ENCODE results near the gene CDH4.

Gene CDH4

DNA sequence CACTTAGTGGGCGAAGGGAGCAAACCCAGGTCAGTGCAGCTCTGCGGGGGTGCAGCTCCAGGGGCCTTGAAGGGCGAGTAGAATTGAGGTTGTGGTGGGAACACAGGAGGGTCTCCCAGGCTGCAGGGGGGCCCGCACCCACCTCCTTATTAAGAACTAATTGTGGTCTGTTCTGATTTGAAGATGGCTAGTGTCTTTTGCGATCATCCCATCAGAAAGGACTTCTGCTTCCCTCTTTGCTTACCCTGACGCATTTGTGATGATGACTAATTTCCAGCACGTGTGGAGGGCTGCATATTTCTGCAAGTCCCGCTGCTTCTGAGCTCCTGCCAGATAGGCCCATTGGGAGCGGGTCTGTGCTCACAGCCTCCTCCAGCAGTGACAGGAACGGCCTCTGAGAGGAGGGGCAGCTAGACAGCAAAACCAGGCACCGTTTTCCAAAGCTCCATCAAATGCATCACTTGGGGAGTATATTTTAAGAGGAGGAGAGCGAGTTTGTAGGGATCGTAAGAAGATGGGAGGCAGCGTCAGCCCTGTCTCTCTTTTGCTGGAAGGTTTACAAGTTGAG is 268.9 kb downstream of the CDH4 start:
- DNase-seq = peak; percentile 88

DNA sequence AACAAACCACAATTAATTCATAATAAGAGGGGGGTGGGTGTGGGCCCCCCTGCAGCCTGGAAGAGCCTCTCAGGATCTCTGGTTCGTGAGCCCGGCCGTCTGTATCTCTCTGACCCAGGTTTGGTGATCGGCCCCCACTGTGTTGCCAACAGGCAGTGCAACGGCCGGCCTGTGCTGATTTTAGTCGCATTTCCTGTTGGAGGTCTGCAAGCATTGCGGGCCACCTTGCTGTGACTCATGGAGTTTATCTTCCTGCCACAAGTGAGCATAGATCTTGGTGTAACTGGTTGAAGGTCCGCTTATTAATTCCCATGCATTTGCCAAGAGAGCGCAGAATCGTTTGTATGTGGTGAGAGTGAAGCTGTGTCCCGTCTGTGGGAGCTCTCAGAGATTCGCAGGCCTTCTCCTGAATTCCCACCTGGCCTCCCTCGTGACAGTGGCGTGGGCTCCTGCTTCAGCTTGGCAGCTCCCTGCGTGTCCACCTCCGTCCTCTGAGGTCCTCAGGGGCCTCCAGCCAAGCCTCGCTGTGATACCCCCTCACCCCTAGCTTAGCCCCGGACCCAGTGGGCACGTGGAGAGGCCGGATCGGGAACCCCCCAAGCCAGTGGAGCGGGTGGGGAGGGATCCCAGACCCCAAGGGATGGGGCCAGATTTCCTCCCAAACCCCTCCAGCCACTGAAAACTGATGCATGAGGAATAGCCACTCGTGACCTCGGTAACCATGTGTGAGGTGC is 269.8 kb downstream of the CDH4 start:
- DNase-seq = peak; percentile 30

DNA sequence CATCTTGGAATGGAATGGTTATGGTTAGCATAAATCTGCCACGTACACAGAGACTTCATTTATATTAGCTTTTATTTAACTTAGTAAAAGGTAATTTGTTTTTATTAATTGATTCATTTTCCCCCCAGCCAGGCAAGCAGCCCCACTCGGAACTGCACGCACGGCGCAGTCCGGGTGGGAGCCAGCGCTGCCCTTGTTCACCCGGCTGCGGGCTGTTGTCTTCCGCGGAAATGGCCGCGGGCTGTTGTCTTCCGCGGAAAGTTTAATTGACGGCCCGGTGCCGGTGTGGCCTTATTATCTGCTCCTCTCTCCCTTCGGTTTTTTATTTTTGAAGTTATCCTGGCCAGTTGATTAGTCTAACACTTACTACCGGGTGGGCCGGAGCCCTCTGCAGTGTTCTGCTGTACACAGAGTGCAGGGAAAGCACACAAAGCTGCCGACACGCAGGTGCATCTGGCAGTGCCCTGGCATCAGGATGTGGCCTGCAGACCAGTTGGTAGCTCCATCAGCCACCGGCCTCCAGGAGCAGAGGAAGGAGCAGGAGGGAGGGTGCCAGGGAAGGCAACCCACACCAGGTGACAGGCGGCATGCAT is 270.5 kb downstream of the CDH4 start:
- no peak for DNase-seq

DNA sequence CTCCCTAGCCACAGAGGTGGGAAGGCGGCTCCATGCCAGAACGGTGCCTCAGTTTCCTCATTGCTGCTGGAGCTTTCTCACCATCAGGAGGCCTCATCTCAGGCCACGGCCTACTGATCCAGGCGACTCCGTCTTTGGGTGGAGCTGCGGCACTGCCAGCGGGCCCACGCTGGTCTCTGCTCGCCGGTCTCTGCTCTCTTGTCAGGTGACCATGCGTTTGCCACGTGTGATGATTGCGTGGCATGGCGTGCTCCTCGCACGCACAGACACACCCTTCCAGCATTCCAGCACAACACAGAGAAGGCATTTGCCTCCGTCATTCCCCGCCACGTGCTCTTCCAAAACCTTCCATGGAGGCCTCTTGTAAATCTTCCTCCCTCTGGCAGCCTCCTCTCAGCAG is 271.1 kb downstream of the CDH4 start:
- DNase-seq = no peak

DNA sequence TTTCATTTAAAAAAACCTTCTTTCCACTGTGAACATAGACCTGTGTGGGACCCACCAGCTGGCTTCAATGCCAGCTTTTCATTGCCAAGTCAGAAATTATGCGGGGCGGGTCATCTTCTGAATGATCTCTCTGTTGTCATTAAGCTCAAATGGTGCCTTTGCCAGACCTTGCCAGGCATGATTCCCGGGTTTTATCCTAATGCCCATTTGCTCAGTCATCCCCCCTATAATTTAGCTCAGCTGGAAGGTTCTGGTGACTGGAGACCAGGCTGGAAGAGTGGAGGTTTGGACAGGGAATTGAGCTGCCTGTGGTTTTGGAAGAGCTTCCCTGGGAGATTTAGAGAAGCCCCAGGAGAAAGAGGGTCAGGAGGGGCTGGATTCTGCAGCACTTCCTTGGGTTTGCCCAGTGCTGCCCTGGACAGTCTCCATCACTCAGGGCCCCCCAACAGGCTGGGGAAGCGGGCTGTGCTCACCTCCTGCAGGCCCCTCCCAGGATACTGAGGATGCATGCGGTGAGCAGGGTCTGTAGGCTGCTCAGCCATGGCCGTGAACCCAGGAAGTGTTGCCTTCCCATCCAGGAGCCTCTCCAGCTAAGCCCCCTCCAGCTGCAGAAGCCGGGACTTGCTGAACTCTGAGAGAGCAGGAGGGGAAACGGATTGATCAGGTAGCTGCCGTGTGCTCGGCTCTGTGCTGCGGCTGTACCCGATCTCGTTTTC is 273.0 kb downstream of the CDH4 start:
- DNase-seq = no peak

DNA sequence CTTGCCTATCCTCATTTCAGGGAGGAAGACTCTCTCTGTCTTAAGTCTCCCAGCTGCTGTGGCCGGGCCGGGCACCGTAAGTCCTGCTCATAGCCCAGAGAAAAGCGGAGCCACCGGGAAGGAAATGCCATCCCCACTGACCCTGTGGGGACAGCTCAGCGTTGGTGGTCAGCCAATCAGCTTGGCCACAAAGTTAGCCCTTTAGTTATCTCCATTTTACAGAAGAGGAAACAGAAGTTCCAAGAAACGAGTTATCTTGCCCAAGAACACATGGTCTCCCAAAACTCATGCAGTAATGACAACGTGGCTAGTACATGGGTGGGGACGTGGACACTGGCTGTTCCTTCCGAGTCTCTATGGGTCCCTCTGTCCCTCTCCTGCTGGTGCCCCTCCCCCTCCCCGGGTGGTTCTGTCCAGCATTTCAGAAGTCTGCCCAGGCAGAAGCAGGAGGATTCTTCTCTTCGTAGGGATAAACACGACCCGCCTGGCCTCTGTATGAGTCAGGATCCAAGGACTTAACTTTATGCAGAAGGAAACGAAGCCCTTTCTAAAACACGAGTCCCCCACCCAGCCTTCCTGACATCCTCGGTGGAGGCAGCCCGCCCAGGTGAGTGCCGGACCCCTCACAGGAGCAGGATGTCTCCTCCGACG is 273.8 kb downstream of the CDH4 start:
- peak; percentile 23 for DNase-seq

DNA sequence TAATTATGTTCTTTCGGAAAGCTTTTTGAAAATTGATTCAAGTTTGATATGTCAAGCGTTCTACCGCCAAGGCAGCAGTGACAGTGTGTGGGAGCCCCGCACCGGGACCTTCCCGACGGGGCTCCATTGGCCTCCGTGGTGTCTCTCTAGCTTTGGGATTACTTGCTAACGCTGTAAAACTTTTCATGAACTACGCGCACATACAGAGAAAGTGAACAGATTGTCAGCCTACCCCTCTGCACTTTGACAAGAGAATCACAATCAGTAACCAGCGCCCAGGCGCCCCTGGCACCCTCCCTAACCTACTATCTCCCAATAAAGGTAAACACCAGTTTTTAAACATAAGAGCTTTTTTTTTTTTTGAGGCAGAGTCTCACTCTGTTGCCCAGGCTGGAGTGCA is 274.8 kb downstream of the CDH4 start:
- no peak for DNase-seq

DNA sequence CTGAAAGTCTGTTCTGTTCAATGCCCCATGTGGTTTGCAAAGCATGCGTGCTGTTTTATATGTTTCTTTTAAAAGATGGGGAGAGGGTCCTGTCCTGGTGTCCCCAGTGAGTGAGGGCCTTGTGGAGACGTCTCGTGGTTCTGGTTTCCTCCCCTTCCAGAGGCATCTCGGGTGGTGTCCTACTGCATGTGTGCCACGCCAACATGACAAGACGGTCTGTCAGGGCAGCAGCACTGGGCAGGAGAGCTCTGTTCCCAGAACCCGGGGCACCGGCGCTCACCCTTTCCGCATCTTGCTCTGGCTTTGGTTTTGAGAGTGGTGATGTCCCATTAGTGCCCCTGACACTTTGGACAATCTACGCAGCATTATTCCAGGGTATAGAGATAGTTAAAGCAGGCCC is 275.6 kb downstream of the CDH4 start:
- DNase-seq = no peak

DNA sequence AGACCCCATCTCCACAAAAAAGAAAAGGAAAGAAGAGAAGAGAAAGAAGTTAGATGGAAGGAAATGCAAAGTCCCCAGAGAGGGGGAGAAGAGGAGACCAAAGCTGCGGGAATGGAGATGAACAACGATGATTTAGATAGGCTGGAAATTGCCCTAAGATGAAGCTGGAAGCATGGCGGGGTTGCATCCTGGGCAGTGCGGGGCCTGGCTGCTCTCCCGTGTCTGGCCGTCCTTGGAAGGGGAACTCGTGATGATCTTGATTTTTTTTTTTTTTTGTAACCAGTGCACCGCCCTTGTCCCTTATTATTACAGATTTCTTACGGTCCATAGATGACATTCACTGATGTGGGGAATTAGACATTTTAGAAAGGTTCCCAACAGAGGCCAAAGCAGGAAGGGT is 276.5 kb downstream of the CDH4 start:
- no peak for DNase-seq

DNA sequence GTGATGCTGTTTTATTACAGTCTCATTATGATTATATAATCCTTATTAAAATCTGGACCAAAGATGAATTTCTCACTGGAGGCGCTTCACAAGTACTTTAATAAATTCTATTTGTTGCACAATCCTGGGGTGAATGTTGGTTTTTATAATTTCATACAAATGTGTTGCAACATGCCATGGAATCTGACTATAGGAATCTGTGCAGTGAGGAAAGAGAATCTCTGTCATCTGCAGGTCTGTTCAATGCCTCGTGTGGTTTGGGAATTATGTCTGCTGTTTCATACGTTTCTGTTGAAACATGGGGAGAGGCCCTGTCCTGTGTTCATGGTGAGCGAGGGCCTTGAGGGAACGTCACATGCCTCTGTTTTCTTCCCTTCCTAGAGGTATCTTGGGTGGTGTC is 277.3 kb downstream of the CDH4 start:
- no peak for DNase-seq

DNA sequence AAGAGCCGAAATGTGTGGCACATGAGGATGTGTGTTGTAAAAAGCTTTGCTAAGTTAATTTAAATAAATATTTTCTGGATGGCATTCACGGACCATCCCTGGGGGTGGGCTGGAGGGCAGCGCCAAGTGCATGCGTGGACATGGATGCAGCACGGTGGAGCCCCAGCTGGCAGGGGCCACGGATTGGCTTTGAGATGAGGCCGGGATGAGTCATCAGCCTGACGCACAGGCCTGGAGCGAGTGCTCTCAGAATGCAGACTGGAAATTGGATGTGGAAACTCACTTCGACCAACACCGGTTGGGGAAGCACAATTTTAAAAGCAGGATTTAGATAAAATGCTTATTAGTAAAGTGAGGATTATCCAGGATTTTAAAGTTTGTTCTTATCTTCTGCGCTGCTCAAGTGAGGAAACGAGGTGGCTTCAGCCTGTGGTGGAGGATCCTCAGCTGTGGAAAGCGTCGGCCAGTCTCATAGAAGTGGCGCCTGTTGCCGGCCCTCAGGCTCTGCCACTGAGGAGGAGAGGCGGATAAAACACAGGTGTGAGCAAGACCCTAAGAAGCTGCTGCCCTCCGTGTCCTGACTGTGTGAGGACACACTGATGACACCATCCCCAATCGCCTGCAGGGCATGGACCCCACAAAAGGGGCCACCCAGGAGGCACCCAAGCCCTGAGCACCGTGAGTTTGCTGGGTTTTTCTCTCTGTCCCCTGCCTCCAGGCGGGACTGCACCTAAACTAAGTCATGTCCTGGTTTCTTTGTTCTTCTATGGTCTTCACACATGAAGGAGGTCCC is 279.7 kb downstream of the CDH4 start:
- no peak for DNase-seq

DNA sequence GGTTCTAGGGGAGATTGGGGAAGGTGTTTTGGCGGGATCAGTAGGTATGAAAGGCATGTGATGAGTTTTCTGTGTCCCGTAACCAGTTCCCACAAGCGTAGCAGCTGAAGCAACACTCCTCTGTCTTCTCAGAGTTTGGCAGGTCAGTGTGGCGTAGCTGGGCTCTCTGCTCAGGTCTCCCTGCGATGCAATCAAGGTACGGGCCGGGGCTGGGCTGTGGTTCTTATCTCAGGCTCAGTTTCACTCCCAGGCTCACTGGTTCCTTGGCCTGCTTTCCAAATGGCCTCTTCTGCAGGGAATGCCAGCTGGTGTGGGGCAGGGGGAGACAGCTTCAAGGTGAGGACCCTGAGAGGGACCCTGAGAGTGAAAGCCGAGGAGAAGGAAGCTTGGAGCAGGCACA is 280.7 kb downstream of the CDH4 start:
- no peak for DNase-seq

DNA sequence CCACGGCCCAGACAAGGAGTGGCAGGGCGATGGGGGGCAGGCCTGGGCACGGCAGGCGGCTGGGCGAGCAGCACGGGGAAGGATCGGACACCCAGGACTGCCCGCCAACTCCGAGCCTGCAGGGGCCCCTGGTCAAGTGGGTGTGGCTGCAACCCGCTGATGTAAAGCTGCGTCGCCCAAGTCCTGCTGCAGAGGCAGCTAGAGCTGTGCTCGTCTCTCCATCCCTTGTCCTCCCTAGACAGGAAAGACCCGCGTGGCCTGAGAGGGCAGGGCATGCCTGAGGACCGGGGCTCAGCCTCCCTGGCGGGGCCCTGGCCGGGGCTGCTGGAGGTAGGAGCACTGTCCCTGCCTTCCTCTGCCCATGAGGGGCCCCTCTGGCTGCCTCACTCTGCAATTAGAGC is 281.2 kb downstream of the CDH4 start:
- DNase-seq = no peak

DNA sequence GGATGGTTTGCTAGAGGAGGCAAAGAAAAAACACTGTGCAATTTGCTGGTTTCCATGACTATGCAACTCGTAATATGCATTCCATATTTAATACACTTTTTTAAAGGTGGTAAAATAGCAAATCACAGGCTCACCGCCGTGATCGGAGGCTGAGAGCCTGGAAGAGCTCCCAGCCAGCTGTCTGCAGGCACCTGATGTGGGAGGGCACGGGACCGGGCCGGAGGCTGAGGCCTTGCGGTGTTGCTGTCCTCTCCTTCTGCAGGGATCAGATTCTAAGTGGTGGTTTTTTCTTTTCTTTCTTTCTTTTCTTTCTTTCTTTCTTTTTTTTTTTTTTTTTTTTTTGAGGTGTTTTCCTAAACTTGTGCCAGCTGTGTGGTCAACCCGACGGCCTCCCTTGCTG is 282.3 kb downstream of the CDH4 start:
- DNase-seq = no peak

DNA sequence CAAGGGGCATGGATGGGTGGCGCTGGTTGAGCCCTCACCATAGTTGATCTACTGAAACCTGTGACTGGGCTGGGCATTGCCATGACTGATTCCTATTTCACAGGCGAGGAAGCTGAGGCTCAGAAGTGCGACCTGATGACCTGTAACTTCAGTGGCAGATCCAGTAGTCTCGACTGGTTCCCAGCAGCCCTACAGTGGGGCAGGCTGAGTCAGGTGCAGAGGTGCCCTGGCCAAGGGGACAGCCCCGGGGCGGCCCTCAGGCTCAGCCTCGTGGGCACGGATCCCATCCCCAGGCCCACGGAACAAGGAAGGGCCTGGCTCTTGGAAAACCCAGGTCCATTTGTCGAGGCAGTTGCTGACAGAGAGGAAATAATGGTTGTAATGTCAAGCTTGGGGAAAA is 283.0 kb downstream of the CDH4 start:
- DNase-seq = no peak

DNA sequence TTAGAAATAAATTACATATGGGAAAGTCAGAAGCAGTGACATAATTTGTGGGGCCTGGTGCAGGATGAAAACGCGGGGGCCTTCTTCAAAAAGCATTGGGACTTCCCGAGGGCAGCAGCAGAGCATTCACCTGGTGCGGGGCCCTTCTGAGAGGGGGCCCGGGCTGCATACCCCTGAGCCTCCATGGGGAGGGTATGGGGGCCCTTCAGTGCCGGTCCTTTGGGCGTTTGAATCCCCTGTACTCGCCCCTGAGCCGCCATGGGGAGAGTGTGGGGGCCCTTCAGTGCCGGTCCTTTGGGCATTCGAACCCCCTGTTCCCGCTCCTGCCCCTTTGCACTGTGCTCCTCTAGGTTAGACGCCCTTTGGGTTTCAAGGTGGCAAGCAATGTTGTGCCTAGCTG is 283.5 kb downstream of the CDH4 start:
- DNase-seq = no peak

DNA sequence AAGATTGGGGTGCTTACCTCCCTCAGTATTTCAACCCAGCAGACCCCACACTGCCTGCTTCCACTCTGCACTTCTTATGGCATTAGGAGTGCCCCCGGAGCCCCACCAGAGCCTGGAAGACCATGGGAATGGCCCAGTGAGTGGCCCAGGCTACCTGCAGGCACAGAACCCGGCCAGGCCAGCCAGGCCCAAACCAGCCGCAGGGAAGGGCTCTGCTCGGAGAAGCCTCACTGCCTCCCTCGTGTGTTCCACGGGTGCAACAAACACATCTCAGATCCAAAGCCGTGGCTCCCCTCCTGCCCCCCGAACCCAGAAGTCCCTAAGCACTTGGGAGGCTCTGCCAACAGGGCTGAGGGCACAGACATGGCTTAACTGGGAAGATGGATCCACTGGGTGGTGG is 283.9 kb downstream of the CDH4 start:
- DNase-seq = no peak

DNA sequence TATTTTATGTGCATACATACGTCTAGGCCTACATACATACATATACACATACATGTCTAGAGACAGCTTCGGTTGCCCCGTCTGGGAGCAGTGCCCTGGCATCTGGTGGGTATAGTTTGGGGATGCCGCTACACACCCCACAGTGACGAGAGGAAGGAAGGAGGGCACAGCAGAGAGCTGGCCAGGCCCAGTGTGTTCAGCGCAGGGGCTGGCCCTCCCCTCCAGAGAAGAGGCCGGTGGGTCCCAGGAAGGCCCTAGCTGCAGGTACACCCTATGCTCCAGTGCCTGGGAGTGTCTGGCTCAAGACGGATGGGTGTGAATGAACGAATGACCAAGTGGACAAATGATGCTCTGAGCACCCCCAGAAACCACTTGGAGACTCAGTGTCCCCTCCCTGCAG is 284.6 kb downstream of the CDH4 start:
- no peak for DNase-seq

DNA sequence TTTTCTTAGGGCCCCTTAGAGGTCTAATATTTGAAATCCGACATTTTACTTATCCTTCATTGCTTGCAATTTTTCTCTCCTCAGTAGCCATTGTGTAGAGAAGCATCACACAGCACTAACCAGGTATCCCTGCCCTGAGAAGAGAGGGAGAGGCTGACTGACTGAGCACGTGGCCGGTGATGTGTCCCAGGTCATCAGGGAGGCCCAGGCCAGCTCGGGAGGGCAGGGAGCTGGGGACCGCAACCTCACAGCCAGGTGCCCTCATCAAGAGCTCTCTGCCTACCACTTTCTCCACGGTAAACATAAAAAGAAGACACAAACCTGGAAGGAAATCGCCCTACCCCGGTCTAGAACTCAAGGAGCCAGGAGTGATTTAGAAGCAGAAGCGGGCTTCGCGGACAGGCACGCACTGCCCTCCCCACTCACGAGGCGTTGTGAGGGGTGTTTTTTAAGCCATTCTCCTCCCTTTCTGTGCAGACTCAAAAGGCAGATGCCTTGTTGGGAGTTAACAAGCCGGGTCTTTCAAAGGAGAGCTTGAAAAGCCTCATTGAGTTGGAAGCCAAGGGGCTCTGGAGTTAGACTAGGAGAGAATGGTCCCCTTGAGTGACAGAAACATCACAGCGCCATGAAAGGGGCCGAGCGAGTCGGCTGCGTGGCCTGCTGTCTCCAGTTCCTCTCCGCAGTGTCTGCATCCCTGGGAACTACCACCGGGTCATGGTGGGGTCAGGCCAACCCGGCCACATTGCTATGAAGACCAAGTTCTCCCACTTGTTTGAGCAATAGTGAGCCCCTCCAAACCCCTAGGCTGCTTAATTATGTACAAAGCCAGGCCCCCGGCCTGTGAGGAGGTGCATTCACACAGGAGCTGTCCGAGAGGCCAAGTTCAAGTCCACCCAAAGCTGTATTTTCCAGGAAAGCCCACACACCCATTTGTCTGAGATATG is 285.4 kb downstream of the CDH4 start:
- no peak for DNase-seq

DNA sequence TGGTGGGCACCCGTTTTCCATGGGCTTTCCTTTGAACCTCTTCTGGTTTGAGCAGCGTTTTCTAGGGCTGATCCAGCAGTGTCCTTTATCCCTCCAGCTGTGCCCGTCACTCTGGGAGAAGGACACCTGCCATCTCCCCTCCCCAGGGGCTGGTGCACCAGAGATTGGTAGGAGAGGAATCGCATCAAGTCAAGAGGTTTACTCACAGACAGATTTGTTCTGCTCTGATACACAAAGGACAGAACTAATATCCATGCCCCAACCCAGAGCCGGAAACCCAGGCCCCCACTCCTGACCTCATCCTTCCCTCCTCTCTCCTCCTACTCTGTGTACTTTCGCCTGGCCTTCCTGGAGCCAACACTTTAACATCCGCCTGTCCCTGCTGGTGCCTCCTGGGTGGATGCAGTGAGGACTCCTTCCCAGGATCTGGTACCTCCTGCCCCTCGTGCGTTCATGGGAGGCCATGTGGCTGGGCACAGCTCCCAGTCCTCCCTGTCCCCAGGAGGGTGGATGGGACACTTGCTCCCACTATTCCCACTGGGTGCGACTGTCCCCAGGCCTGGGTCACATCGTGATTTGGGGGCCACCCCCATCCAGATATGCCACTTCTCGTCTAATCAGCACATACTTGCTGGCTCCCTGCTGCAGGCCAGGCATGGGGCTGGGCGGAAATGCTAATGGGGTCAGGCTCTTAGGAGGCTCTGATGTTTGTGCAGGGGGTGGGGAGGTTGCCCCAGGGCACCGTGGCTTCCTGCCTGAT is 286.3 kb downstream of the CDH4 start:
- no peak for DNase-seq

DNA sequence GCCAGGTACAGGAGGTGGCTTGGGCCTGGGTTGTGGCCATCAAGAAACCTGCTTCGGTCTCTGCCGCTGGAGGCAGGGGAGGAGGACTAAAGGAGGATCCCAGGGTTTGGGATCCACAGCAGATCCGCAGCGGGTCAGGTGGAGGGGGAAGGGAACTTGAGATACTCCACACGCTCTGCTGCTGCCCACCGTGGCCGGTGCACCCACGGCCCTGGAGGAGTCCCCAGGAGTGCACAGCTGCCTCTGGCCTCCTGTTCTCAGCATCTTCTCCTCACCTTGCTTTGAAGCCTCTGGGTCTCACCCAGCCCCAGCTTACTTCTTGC is 286.8 kb downstream of the CDH4 start:
- no peak for DNase-seq
